Uterus (tissue), 2 donors: ENCODE measurements around the gene ITK.

Experiments used
- CTCF ChIP-seq, 4 experiments: fragments of 200-600 bp in 2 of 4; fragments of 450-650 bp in 2 of 4; sonication (generic) in 2 of 4; IDR thresholded peaks; one replicate each; pipeline ENCODE4 v1.5.1; 2016 to 2019; ENCODE audit warnings: antibody characterized with exemption in 4 of 4, mild to moderate bottlenecking in 2 of 4, moderate library complexity in 1 of 4
- POLR2A ChIP-seq, 2 donors: fragments of 450-650 bp; IDR thresholded peaks; one replicate each; pipeline ENCODE4 v1.6.1; 2016; ENCODE audit warnings: antibody characterized with exemption in 2 of 2, mild to moderate bottlenecking in 1 of 2, moderate library complexity in 1 of 2

DNA sequence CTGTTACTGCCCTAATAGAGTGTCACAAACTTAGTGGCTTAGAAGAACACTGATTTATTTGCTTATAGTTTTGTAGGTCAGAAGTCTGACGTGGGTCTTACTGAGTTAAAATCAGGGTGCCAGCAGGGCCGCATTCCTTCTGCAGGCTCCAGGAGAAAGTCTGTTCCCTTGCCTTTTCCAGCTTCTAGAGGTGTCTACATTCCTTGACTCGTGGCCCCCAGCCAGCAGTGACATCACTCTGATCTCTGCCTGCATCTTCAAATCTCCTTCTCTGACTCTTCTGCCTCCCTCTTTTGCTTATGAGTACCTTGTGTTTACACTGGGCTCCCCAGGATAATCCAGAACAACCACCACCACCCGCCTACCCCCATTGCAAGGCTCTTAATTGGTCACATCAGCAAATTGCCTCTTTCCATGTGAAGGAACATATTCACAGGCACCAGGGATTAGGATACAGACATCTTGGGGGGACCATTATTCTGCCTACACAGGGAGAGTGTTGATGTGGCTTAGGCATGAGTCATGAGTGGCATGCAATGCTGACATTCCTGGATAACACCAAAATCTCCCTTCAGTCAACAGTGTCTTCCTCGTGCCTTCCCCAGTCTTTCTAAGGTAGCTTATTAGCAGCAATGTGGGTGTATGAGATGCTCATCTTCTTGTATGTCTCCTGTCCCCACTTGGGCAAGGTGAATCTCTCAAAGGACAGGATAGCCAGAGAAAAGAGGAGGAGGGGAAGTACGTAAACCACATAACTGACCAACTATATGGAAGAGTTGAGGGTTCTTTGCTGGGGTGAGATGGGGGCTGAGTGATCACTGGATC lies 109.7 kb downstream of the ITK start:
- TF ChIP-seq POLR2A (IDR thresholded peaks at IDR 0.05) (no peak), CTCF (IDR thresholded peaks at IDR 0.05) (no peak)
